Inflammatory macrophage treated with lipopolysaccharide for 4 hours (primary cell): ENCODE data around the gene KRTAP4-7.
"Not testable (repeated sequence)": the region's sequence is repeated elsewhere in the genome, so short reads cannot be mapped to it uniquely, and the experiment has no call there.

ENCODE experiments used
- DNase-seq: peaks from one replicate; pipeline ENCODE4 v3.0.0-alpha.2; 2020

The KRTAP4-7 gene

DNA sequence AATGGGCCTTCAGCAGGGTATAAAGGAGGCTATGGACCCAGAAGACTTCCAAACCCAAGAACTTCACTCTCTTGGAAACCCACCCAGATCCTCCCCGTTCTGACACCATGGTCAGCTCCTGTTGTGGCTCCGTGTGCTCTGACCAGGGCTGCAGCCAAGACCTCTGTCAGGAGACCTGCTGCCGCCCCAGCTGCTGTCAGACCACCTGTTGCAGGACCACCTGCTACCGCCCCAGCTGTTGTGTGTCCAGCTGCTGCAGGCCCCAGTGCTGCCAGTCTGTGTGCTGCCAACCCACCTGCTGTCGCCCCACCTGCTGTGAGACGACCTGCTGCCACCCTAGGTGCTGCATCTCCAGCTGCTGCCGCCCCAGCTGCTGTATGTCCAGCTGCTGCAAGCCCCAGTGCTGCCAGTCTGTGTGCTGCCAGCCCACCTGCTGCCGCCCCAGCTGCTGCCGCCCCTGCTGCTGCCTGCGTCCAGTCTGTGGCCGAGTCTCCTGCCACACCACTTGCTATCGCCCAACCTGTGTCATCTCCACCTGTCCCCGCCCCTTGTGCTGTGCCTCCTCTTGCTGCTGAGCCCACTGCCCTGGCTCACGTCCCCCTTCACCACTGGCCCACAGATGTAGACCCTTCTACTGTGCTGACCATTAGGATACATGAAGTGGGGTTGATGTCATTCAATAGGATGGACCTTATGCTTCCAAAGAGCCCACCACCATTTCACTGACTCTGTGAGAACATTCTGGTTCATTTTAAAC is at the start of gene KRTAP4-7:
Gene KRTAP4-7, plus strand, starts transcription at position 51 of the 757 bp plus-strand sequence. Its CDS starts 57 bp downstream, at position 108.
- not testable (repeated sequence) for DNase-seq

DNA sequence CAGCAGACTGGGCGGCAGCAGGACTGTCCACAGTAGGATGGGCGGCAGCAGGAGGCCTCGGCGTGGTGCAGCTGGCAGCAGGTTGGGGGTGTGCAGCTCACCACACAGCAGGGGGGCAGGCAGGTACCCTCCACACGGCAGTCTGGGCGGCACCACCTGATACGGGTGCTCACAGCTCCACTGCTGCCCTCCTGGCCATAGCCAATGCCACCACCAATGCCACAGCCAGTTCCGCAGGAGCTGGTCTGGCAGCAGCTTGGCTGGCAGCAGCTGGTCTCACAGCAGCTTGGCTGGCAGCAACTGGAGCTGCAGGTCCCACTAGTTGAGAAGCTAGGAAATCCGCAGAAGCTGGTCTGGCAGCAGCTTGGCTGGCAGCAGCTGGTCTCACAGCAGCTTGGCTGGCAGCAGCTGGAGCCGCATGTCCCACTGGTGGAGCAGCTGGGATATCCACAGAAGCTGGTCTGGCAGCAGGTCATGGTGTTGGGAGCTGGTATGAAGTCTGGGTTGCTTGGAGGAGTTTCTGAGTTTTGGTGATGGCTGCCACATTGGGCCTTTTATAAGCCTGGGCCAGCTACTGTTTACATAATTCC is 49.5 kb upstream of the KRTAP4-7 start, which contains the start of gene KRTAP1-3:
Gene KRTAP1-3, minus strand, starts transcription at position 529 of the 590 bp plus-strand sequence. Its CDS starts 53 bp downstream, at position 476.
- DNase-seq: not testable (repeated sequence)

DNA sequence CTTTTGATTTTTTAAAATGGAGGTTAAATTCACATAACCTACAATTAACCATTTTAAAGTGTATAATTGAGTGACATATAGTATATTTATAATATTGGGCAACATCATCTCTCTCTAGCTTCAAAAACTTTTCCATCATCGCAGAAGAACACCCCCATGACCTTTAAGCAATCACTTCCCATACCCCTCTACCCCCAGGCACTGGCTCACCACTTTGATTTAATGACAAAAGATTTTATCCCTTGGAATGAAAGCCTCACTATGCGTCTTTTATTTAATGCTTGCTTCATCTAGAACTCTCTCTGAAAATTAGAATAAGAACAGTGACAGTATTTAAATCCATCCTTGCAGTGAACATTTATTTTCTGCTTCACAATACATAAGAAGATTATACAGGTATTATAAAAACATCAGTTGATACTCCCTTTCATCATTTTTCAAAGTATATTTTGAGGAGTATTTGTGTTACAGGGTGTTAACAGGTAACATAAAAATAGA is 46.0 kb upstream of the KRTAP4-7 start:
- no peak for DNase-seq

DNA sequence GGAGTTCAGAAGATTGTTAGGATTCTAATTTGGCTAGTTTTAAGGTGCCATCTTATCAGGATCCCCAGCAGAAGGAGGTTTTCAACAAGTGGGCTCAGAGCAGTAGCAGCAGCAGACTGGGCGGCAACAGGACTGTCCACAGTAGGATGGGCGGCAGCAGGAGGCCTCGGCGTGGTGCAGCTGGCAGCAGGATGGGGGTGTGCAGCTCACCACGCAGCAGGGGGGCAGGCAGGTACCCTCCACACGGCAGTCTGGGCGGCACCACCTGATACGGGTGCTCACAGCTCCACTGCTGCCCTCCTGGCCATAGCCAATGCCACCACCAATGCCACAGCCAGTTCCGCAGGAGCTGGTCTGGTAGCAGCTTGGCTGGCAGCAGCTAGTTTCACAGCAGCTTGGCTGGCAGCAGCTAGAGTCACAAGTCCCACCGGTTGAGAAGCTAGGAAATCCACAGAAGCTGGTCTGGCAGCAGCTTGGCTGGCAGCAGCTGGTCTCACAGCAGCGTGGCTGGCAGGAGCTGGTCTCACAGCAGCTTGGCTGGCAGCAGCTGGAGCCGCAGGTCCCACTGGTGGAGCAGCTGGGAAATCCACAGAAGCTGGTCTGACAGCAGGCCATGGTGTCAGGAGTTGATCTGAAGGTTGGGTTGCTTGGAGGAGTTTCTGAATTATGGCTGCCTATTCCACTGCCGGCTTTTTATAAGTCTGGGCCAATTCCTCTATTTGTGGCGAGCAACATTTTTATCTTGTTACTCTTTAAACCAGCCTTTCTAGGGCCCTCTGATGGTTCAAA is 43.0 kb upstream of the KRTAP4-7 start, which contains the start of gene KRTAP1-1:
Gene KRTAP1-1, minus strand, starts transcription at position 668 of the 789 bp plus-strand sequence. Its CDS starts 53 bp downstream, at position 615.
- DNase-seq: not testable (repeated sequence)

DNA sequence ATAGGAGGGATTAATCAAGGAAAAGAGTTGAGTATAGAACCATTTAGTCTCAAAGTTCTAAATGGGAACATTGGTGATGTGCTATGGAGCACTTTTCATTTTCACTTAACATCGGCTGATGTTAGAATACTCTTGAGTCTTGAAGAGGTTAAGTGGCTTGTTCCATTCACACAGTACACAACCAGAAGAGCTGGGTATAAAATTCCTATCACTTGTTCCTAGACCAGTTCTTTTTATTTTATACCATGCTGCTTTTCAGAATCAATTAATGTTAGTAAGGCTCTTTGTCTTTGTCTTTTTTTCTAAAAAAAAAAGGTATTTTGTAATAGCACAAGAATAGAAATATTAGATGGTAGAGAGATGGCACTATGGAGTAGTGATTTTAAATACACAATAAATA is 41.0 kb upstream of the KRTAP4-7 start:
- no peak for DNase-seq

DNA sequence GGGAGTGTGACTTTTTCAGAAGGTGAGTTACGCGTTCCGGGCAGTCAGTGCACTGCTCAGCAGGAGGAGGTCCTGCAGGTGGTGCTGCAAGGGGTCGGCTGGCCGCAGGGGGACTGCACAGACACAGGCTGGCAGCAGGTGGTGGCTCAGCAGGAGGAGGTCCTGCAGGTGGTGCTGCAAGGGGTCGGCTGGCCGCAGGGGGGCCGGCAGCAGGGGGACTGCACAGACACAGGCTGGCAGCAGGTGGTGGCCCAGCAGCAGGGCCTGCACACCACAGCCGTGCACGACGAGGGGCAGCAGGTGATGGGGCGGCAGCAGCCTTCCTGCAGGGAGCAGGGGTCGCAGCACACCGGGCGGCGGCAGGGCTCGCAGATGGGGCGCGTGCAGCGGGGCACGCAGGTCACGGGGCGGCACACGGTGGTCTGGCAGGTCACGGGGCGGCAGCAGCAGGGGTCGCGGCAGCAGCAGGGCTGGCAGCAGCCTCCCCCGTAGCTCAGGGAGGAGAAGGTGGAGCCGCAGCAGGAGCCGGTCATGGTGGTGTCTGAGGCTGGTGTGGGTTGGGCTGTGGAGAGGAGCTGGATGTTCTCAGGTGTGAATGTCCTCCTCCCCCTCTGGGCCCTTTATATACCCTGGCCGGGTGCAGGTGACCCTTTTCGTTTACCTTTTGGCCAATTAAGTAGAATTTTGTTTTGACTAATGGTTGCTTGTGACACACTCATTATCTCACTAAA is 37.0 kb upstream of the KRTAP4-7 start, which contains the start of gene KRTAP2-1:
Gene KRTAP2-1, minus strand, starts transcription at position 582 of the 731 bp plus-strand sequence. Its CDS starts 49 bp downstream, at position 533.
- not testable (repeated sequence) for DNase-seq

DNA sequence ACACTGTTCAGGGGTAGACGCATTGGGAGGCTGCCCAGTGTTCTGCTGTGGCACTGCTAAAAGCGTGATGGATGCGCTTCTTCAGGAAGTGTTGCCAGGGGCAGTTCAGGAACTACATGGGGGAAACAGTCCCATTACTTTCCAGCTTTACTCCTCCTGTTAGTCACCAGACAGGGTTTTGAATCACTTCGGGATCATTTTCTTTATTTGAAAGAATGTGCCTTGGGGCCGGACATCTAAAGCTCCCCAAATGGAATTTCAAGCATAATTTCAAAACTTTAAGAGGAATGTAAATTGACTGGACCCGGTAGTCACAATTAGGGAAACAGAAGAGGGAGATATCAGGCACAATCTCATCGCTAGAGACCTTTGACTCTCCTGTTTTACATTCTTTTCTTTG is 35.5 kb upstream of the KRTAP4-7 start:
- DNase-seq: no peak

DNA sequence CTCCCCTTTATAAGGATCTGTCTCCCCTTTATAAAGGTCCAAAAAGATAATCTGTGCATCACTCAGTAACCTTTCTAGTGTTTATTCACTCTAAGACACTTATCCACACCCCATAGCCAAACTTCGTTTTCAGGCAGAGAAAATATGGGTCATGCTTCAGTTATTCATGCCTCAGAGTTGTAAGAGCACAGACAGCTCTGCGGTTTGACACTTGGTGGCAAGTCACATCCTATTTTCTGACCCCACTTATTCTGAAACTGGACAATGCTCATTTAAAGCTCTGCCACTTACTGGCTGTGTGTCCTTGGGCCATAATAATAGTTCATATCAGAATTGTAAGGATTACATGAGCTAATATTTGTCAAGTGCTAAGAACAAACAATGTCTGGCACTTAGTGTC is 34.8 kb upstream of the KRTAP4-7 start:
- DNase-seq: no peak

DNA sequence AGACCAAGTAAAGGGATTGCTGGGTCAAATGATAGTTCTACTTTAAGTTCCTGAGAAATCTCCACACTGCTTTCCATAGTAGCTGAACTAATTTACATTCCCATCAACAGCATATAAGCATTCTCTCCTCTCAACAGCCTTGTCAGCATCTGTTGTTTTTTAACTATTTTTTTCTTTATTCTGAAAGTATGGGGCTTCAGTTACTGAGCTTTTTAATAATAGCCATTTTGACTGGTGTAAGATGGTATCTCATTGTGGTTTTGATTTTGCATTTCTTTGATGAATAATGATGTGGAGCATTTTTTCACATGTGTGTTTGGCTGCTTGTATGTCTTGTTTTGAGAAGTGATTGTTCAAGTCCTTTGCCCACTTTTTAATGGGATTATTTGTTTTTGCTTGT is 31.4 kb upstream of the KRTAP4-7 start:
- DNase-seq: no peak

DNA sequence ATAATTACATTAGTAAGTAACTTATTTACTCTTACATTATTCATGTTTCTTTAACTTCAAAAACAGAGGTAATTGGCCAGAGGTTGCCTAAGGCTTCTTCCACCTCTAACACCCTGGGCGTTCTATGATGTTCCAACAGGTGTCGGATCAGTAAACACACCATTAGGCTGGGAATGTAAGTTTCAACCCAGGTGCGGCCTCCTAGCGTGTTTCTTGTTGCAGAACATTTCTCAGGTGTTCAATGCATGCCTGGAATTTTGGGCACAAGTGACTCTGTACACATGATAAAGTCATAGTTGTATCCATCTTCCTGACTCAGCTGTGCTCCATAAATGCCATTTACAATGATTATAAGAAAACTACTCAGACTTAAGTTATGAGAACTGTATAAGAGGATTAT is 29.9 kb upstream of the KRTAP4-7 start:
- no peak for DNase-seq

DNA sequence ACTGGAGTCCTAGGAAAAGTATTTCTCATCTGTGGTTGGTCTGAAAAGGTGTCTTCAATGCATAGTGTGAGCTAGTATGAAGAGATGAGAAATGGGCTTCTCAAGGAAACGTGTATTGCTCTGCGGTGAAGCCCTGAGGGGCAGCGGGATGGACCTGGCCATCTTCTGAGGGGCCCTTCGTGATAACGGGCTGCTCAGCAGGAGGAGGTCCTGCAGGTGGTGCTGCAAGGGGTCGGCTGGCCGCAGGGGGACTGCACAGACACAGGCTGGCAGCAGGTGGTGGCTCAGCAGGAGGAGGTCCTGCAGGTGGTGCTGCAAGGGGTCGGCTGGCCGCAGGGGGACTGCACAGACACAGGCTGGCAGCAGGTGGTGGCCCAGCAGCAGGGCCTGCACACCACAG is 29.4 kb upstream of the KRTAP4-7 start:
- not testable (repeated sequence) for DNase-seq

DNA sequence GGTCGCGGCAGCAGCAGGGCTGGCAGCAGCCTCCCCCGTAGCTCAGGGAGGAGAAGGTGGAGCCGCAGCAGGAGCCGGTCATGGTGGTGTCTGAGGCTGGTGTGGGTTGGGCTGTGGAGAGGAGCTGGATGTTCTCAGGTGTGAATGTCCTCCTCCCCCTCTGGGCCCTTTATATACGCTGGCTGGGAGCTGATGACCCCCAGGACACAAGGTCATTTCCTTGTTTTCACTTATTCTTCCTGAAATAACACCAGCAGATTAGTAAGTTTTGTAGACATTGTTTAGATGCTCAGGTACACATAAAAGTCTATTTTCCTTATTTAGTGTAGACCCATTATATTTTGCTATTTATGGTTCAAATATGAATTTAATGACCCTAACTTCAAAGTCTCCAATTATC is 28.8 kb upstream of the KRTAP4-7 start, which contains the start of gene KRTAP2-2:
Gene KRTAP2-2, minus strand, starts transcription at position 101 of the 400 bp plus-strand sequence. Its CDS starts 19 bp downstream, at position 82.
- DNase-seq: not testable (repeated sequence)

DNA sequence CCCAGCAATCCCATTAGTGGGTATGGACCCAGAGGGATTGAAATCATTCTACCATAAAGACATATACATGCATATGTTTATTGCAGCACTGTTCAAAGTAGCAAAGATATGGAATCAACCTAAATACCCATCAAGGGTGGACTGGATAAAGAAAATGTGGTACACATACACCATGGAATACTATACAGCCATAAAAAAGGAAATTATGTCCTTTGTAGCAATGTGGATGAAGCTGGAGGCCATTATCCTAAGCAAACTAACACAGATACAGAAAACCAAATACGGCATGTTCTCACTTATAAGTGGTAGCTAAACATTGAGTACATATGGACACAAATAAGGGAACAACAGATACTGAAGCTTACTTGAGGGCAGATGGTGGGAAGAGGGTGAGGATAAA is 26.4 kb upstream of the KRTAP4-7 start:
- DNase-seq: no peak

DNA sequence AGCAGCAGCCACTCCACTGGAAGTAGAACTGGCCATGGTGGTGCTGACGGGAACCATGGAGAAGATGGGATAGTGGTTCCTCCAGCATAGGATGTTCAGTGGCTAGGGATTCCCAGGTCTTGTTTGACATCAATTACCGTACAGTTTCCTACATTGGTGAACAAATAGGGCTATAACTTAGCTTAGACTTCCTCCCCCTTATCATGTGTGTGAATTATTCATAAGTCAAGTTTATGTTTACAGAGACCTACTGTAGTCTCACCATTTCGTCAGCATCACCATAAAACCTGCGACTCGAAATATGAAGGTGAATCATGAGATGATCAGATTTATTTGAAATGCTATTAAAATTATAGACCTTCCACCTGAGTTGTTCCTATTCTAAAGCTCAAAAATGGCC is 25.2 kb upstream of the KRTAP4-7 start:
- no peak for DNase-seq

DNA sequence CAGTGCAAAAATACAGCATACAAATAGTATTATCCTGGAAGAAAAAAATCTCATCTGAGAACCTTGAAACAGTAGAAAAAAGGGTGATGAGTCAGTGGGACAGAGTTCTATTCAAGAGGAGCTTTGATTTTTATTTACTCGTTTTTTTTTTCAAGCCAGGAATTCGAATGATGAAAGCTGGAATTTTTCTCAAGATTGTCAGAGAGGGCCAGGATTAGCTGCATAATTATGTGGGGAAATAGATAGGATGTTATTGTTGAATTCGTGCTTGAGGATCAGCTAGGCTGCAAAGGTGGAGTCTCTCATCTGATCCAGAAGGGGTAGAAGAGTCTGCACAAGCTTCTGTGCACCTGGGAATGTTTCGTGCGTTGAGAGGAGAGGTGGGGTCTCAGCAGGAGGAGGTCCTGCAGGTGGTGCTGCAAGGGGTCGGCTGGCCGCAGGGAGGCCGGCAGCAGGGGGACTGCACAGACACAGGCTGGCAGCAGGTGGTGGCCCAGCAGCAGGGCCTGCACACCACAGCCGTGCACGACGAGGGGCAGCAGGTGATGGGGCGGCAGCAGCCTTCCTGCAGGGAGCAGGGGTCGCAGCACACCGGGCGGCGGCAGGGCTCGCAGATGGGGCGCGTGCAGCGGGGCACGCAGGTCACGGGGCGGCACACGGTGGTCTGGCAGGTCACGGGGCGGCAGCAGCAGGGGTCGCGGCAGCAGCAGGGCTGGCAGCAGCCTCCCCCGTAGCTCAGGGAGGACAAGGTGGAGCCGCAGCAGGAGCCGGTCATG is 24.5 kb upstream of the KRTAP4-7 start:
- not testable (repeated sequence) for DNase-seq

DNA sequence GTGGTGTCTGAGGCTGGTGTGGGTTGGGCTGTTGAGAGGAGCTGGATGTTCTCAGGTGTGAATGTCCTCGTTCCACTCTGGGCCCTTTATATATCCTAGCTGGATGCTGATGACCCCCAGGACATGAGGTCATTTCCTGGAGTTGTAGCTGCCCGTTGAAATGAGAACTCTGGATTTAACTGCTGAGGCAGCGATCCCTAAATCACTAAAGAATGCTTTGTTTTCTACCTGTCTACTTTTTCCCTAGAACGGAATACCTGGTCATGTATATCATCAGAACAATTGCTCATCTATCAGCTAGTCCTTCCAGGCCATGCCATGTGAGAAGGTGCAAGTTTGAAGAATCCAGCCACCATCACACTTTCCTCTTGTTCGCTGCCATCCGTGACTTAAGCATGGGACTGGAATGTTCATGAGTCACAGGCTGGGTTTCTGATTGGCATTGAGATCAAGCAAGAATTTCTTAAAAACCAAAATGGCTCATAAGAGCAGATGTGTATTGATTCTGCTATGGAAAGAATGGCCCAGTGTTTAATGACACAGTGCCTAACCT is 23.8 kb upstream of the KRTAP4-7 start, which contains the start of gene KRTAP2-3:
Gene KRTAP2-3, minus strand, starts transcription at position 63 of the 553 bp plus-strand sequence. CDS start 64 bp downstream, outside the sequence.
- DNase-seq: no peak

DNA sequence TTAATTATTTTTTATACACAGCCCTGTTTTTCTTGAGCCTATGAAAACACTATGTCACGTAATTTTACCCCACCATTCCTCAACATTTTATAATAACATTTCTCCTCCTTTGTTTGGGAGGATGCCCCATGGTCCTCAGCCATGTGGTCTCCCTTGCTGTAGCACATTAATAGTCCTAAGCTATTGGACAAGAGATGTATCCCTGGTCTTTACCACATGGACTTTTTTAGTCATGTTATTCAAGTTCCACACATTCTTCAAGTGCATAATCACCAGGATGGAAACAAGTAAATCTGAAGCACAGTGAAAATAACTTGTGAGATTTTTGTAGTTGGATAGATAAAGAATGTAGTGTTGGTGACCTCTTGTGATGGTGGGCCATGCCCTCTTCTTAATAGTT is 22.0 kb upstream of the KRTAP4-7 start:
- no peak for DNase-seq

DNA sequence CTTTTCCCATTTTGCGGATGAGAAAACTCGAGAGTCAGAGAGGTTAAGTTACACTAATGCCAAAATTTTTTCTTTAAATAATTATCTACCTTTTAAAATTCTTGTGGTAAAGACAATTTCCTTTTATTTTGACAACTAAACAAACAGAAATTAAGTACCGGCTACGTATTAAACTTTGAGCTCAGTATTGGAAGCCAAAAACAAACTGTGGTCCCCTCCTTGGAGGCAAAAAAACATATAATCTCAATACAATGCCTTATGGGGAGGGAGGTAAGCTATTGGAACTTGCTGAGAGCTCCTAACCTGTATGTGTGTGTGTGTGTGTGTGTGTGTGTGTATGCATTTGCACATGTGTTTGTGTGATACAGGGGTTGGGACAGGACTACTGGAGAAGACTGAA is 20.5 kb upstream of the KRTAP4-7 start:
- no peak for DNase-seq

DNA sequence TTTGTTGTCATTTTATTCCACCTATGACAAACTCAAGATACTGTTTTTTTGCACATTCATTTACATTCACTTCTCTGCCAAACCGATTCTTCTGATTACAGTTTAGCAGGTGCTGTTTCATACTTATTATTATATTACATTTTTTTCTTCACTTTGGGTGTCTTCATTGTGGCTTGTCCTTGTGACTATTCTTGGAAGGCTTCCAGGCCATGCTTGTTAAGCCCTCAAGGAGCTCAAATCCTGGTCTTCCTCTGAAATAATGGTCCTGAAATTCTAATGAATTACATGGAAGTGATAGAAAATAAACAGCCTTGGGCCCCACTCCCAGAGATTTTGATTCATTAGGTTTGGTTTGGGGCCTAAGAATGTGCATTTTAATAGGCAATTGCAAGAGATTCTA is 19.6 kb upstream of the KRTAP4-7 start:
- no peak for DNase-seq

DNA sequence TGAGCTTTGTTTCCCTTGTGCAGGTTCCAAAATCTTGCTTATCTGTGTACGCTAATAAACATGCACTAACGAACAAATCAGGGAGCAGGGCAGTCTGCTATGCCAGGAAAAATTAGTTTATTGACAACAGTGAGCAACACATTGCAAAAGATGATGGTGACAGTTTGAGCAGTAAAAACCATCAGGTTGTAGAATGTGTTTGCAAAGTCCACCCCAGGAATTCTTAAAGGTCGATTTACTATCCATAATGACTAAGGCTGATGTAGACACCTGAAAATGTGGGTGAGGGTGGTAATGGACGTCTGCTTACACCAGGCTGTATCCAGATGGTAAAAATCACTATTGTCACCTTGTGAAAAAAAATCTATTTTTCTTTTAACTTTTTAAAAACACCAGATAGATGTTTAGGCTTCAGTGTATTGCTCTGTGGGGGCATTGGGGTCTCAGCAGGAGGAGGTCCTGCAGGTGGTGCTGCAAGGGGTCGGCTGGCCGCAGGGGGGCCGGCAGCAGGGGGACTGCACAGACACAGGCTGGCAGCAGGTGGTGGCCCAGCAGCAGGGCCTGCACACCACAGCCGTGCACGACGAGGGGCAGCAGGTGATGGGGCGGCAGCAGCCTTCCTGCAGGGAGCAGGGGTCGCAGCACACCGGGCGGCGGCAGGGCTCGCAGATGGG is 18.8 kb upstream of the KRTAP4-7 start:
- DNase-seq: not testable (repeated sequence)
